Left ventricle myocardium inferior (tissue), 1 donor: ENCODE measurements around the gene CCDC112. TPM values are rescaled to one million over a fixed set of nuclear protein-coding genes. Genes with fewer than 3 reads are reported as not detected.

Experiments used
- DNase-seq: peaks from one replicate; pipeline ENCODE4 v3.0.0-alpha.2; 2020
- H3K27ac ChIP-seq: fragments of 200-600 bp; replicated peaks from 2 replicates; pipeline ENCODE4 v1.8.0; 2021
- H3K27me3 ChIP-seq: fragments of 200-600 bp; 2 replicates; pipeline ENCODE4 v1.8.0; 2021; ENCODE audit warnings: low read depth
- H3K36me3 ChIP-seq: fragments of 200-600 bp; 2 replicates; pipeline ENCODE4 v1.8.0; 2021
- H3K4me1 ChIP-seq: fragments of 200-600 bp; 2 replicates; pipeline ENCODE4 v1.8.0; 2021
- H3K4me3 ChIP-seq: fragments of 200-600 bp; 2 replicates; pipeline ENCODE4 v1.8.0; 2021; ENCODE audit warnings: mild to moderate bottlenecking, moderate library complexity
- H3K9me3 ChIP-seq: fragments of 200-600 bp; replicated peaks from 2 replicates; pipeline ENCODE4 v1.8.0; 2021
- intact Hi-C: fragments of 100-400 bp; cut with micrococcal nuclease; formaldehyde crosslinking; loops from one replicate; pipeline ENCODE4 v1.11.0; 2022
- total RNA-seq: library from RNA; stranded (reverse); fragmentation: NEBNext Ultra II Directional; extraction: Animal tissue kit (Norgen Biotek cat#: 25700); gene quantifications from one replicate; pipeline ENCODE4 v1.2.1, GENCODE V29; 2021
- TF ChIP-seq, protein P1 (sequence below): fragments of 200-600 bp; IDR thresholded peaks from 2 replicates; pipeline ENCODE4 v1.8.0; 2021; ENCODE audit warnings: antibody characterized with exemption, mild to moderate bottlenecking, borderline replicate concordance
- donor health status: DM: no; HTN: yes; CAD: no; lungs with severe emphysema.

CCDC112 gene
- total RNA-seq, 1 donor from 2014 or later = 5.3 TPM

DNA sequence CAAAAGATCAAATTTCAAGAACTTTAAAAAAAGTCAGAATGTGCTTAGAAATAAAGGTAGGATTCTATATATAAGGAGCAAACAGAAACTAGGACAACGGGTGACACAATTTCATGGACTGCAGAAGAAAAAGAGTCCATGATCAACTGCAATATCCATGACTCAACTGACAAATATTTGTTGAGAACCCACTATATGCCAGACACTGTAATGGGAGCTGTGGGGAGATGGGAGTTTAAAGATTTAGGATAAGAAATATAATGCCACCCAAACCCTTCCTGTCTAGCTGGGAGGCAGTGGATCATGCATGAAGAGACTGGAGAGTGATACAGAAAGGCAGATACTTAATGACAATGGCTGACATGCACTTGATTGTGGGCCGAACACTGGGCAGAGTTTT, 27.6 kb upstream of the CCDC112 start:
- Histone ChIP-seq H3K4me3 (no peak overlapping the region), H3K27ac (no peak overlapping the region), H3K9me3 (no peaks in the 10 kb centered on the region), H3K4me1 (peaks cover 25% of the 10 kb centered on the region), H3K27me3 (no peaks in the 10 kb centered on the region), H3K36me3 (no peaks in the 10 kb centered on the region)
- intact Hi-C loops = no loop called here
- no peak for DNase-seq
- TF ChIP-seq, protein P1, sequence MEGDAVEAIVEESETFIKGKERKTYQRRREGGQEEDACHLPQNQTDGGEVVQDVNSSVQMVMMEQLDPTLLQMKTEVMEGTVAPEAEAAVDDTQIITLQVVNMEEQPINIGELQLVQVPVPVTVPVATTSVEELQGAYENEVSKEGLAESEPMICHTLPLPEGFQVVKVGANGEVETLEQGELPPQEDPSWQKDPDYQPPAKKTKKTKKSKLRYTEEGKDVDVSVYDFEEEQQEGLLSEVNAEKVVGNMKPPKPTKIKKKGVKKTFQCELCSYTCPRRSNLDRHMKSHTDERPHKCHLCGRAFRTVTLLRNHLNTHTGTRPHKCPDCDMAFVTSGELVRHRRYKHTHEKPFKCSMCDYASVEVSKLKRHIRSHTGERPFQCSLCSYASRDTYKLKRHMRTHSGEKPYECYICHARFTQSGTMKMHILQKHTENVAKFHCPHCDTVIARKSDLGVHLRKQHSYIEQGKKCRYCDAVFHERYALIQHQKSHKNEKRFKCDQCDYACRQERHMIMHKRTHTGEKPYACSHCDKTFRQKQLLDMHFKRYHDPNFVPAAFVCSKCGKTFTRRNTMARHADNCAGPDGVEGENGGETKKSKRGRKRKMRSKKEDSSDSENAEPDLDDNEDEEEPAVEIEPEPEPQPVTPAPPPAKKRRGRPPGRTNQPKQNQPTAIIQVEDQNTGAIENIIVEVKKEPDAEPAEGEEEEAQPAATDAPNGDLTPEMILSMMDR = no peak

DNA sequence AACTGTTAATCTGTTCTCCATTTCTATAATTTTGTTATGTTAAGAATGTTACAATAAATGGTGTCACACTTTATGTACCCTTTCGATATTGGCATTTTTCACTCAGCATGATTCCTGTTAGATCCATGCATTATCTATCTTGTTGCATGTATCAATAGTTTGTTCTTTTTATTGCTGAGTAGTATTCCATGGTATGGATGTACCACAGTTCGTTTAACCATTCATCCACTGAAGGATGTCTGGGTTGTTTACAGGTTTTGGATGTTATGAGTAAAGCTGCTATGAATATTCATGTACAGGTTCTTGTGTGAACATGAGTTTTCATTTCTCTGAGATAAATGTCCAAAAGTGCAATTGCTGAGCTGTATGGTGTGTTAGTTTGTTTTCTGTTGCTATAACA, 26.3 kb upstream of the CCDC112 start:
- DNase-seq = no peak
- Histone ChIP-seq H3K9me3 (no peaks in the 10 kb centered on the region), H3K27ac (no peak overlapping the region), H3K27me3 (no peaks in the 10 kb centered on the region), H3K36me3 (no peaks in the 10 kb centered on the region), H3K4me3 (no peak overlapping the region), H3K4me1 (peaks cover 38% of the 10 kb centered on the region)
- TF ChIP-seq, protein P1 = no peak
- intact Hi-C loops = no loop called here

DNA sequence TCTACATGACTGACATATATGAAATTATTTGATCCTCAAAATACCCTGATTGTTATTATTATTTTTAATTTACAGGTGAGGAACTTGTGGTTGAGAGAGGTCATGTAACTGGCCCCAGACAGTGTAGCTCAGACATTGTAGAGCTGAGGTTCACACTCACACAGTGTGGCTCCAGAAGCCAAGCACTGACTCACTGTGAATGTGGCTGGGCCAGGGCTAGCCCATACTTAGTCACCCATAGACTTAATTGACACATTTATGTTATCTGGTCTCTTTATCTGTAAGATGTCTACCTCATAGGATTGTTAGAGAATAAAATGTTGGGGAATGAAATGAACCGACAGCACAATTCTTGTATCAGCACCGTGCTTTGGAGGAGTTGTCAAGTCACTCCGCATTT, 24.9 kb upstream of the CCDC112 start:
- no peaks in the 10 kb centered on the region for H3K27me3 ChIP-seq
- TF ChIP-seq, protein P1 = no peak
- intact Hi-C loops = no loop called here
- H3K36me3 ChIP-seq = no peaks in the 10 kb centered on the region
- peaks cover 45% of the 10 kb centered on the region for H3K4me1 ChIP-seq
- H3K9me3 ChIP-seq = no peaks in the 10 kb centered on the region
- DNase-seq = no peak
- no peak overlapping the region for H3K4me3 ChIP-seq
- no peak overlapping the region for H3K27ac ChIP-seq

DNA sequence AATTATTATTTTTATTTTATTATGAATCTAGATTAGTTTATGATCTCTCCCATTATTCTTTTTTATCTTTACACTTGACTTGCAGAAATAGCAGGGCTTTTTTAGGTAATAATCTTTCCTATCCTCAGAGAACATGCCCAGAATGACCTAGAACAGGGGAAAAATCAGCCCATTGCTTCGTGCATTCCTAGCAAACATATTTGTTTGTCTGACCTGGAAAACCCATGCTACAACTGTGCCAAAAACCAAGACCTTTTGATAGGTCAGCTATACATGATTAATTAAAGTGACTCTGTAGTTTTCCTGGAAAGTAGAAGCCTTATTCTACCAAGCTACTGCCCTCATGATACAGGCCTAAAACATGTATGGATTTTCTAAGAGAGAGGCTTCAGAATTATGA, 24.1 kb upstream of the CCDC112 start:
- Histone ChIP-seq H3K27me3 (no peaks in the 10 kb centered on the region), H3K9me3 (no peaks in the 10 kb centered on the region), H3K4me1 (peaks cover 38% of the 10 kb centered on the region), H3K36me3 (no peaks in the 10 kb centered on the region), H3K27ac (no peak overlapping the region), H3K4me3 (no peak overlapping the region)
- TF ChIP-seq, protein P1 = no peak
- DNase-seq = no peak
- intact Hi-C loops = no loop called here

DNA sequence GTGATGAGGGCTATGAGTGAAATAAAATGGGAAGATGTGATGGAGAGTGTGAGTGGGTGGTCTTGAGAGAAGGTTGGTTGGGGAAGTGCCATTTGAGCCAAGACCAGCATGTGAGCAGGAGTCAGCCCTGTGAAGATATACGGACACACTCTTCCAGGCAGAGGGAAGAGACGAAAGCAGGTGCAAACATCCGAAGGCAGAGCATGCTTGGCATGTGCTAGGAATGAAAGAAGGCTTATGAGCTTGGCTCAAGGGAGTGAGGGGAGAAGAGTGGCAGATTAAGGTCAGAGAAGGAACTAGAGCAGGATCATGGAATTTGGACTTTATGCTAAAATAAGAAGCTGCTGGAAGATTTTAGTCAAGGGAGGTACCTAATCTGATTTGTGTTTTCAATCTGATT, 23.6 kb upstream of the CCDC112 start:
- Histone ChIP-seq H3K27ac (no peak overlapping the region), H3K4me1 (peaks cover 33% of the 10 kb centered on the region), H3K9me3 (no peaks in the 10 kb centered on the region), H3K27me3 (no peaks in the 10 kb centered on the region), H3K36me3 (no peaks in the 10 kb centered on the region), H3K4me3 (no peak overlapping the region)
- TF ChIP-seq, protein P1 = no peak
- no peak for DNase-seq
- intact Hi-C loops = no loop called here

DNA sequence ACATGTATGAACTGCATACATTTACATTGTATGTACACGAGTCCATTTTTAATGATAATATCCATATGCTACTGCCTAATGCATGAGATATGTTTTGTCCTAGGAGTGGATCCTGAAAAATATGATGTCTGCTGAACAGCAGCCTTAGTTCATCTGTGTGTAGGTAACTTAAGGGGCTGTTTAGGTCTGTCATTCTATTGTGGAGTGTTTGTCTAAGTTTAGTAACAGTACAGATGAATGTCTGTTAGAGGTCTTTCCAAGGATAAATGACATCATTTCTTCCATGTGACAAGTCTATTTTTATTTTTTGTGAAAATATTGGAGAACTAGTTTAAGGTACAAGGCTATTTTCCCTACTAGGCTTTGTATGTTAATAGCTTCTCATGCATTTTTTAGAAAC, 22.6 kb upstream of the CCDC112 start:
- intact Hi-C loops = loop anchor here (10.0 kb wide), 1 partner anchor 56 kb away; no protein-coding TSS in a partner anchor
- Histone ChIP-seq H3K27ac (peak overlapping the region; percentile 45), H3K4me3 (no peak overlapping the region), H3K9me3 (no peaks in the 10 kb centered on the region), H3K27me3 (no peaks in the 10 kb centered on the region), H3K4me1 (peaks cover 27% of the 10 kb centered on the region), H3K36me3 (no peaks in the 10 kb centered on the region)
- TF ChIP-seq, protein P1 = no peak
- no peak for DNase-seq
